WTC11 (cell line): ENCODE results near the gene KIF5C. TPM values are rescaled to one million over a fixed set of nuclear protein-coding genes. Genes with fewer than 3 reads are reported as not detected.

Source experiments
- ATAC-seq: fragments of 200-7000 bp; cut with Tn5 transposase; 2 replicates; pipeline ENCODE4 v1.10.0; 2021; ENCODE audit warnings: mild to moderate bottlenecking, moderate library complexity
- CTCF ChIA-PET: fragments of 300-600 bp; sonication (Branson Sonifier 250); formaldehyde crosslinking; loops from one replicate; lab custom pipeline; 2021; ENCODE audit warnings: antibody characterized with exemption; lab: Charles Lee
- POLR2A ChIA-PET: fragments of 350-600 bp; sonication (Branson Sonifier 250); formaldehyde crosslinking; loops from one replicate; lab custom pipeline; 2021; ENCODE audit warnings: antibody characterized with exemption; lab: Charles Lee
- DNase-seq: peaks from one replicate; pipeline ENCODE4 v3.0.0; 2021; ENCODE audit warnings: low spot score
- H3K27ac Mint-ChIP-seq: 2 replicates; pipeline ENCODE4 v1.8.0; 2021; ENCODE audit warnings: mixed read lengths
- H3K27me3 Mint-ChIP-seq: 2 replicates; pipeline ENCODE4 v1.8.0; 2021; ENCODE audit warnings: low read depth, mild to moderate bottlenecking, moderate library complexity, mixed read lengths
- H3K36me3 Mint-ChIP-seq: 2 replicates; pipeline ENCODE4 v1.8.0; 2021; ENCODE audit warnings: mixed read lengths
- H3K4me1 Mint-ChIP-seq: 2 replicates; pipeline ENCODE4 v1.8.0; 2022; ENCODE audit warnings: mixed read lengths
- H3K4me3 Mint-ChIP-seq: 2 replicates; pipeline ENCODE4 v1.8.0; 2021; ENCODE audit warnings: mild to moderate bottlenecking, moderate library complexity, mixed read lengths
- H3K9me3 Mint-ChIP-seq: 2 replicates; pipeline ENCODE4 v1.8.0; 2021; ENCODE audit warnings: mixed read lengths
- AR ChIP-seq: fragments of 250-450 bp; sonication (Bioruptor Pico); IDR thresholded peaks from 2 replicates; pipeline ENCODE4 v1.9.0; 2021; ENCODE audit warnings: mild to moderate bottlenecking
- ATF2 ChIP-seq: sonication (generic); formaldehyde crosslinking; IDR thresholded peaks from 2 replicates; pipeline ENCODE4 v1.8.1; 2022; ENCODE audit warnings: low read depth, missing genetic modification reagents, borderline replicate concordance
- E2F1 ChIP-seq: sonication (generic); formaldehyde crosslinking; IDR thresholded peaks from 2 replicates; pipeline ENCODE4 v1.8.0; 2022; ENCODE audit warnings: mild to moderate bottlenecking, missing genetic modification reagents
- E2F5 ChIP-seq: sonication (generic); formaldehyde crosslinking; IDR thresholded peaks from 2 replicates; pipeline ENCODE4 v1.8.1; 2022; ENCODE audit warnings: mild to moderate bottlenecking, moderate library complexity, missing genetic modification reagents
- ERG ChIP-seq: fragments of 250-450 bp; sonication (Bioruptor Pico); IDR thresholded peaks from 2 replicates; pipeline ENCODE4 v1.8.0; 2021; ENCODE audit warnings: mild to moderate bottlenecking
- HMGXB4 ChIP-seq: sonication (generic); formaldehyde crosslinking; IDR thresholded peaks from 2 replicates; pipeline ENCODE4 v1.8.1; 2023; ENCODE audit warnings: mild to moderate bottlenecking, moderate library complexity, missing genetic modification reagents
- IRF1 ChIP-seq: sonication (generic); formaldehyde crosslinking; IDR thresholded peaks from 2 replicates; pipeline ENCODE4 v1.8.0; 2023; ENCODE audit warnings: missing genetic modification reagents
- JUN ChIP-seq: sonication (generic); formaldehyde crosslinking; IDR thresholded peaks from 2 replicates; pipeline ENCODE4 v1.8.0; 2023; ENCODE audit warnings: mild to moderate bottlenecking, missing genetic modification reagents
- RELA ChIP-seq: sonication (generic); formaldehyde crosslinking; IDR thresholded peaks from 2 replicates; pipeline ENCODE4 v1.8.1; 2022; ENCODE audit warnings: missing genetic modification reagents, mild to moderate bottlenecking, borderline replicate concordance
- SMAD4 ChIP-seq: sonication (generic); formaldehyde crosslinking; IDR thresholded peaks from 2 replicates; pipeline ENCODE4 v1.8.0; 2022; ENCODE audit warnings: mild to moderate bottlenecking, missing genetic modification reagents
- SOX15 ChIP-seq: fragments of 250-450 bp; sonication (Bioruptor Pico); IDR thresholded peaks from 2 replicates; pipeline ENCODE4 v1.9.0; 2021; ENCODE audit warnings: mild to moderate bottlenecking
- SP1 ChIP-seq: sonication (generic); formaldehyde crosslinking; conservative IDR thresholded peaks from 2 replicates; pipeline ENCODE4 v1.8.1; 2022; ENCODE audit warnings: missing genetic modification reagents
- TCF7 ChIP-seq: sonication (generic); formaldehyde crosslinking; IDR thresholded peaks from 2 replicates; pipeline ENCODE4 v1.8.0; 2022; ENCODE audit warnings: mild to moderate bottlenecking, low read depth, missing genetic modification reagents, moderate library complexity
- TP53 ChIP-seq: sonication (generic); formaldehyde crosslinking; IDR thresholded peaks from 2 replicates; pipeline ENCODE4 v1.8.1; 2023; ENCODE audit warnings: mild to moderate bottlenecking, missing genetic modification reagents
- ZNF121 ChIP-seq: sonication (generic); formaldehyde crosslinking; IDR thresholded peaks from 2 replicates; pipeline ENCODE4 v1.8.0; 2023; ENCODE audit warnings: missing genetic modification reagents
- total RNA-seq: library from RNA; stranded (reverse); gene quantifications from 3 replicates; pipeline ENCODE4 v1.2.3, GENCODE V29; 2021

The KIF5C gene
- total RNA-seq, 1 experiment from 2014 or later, result 73.5 TPM

GRCh38 chr2:148998165-148998830 is 123.3 kb downstream of the KIF5C start:
- ChIA-PET CTCF (no interaction called here), POLR2A (no interaction called here)
- no peaks in the 10 kb centered on the region for H3K27me3 Mint-ChIP-seq
- H3K4me3 Mint-ChIP-seq, result peak overlapping the region; percentile 25; the same call in 1 of the 2 replicates
- H3K36me3 Mint-ChIP-seq, result peaks cover 61% of the 10 kb centered on the region
- DNase-seq (no peak), ATAC-seq (no peak)
- TF ChIP-seq ZNF121 (CRISPR knock-in tag) (0 out of 2 replicates have a peak, but pooled peaks have one; percentile 4), E2F1 (CRISPR knock-in tag) (no peak), SOX15 (no peak), HMGXB4 (CRISPR knock-in tag) (no peak), JUN (CRISPR knock-in tag) (no peak), AR (CRISPR knock-in tag) (no peak), ERG (no peak)
- H3K4me1 Mint-ChIP-seq, result peaks cover 47% of the 10 kb centered on the region
- peak overlapping the region; percentile 63; the same call in 1 of the 2 replicates for H3K27ac Mint-ChIP-seq
- H3K9me3 Mint-ChIP-seq, result peaks cover 18% of the 10 kb centered on the region

GRCh38 chr2:148998831-148999200 is 123.8 kb downstream of the KIF5C start:
- no peak for TF ChIP-seq HMGXB4 (CRISPR knock-in tag)
- no peak for TF ChIP-seq IRF1 (CRISPR knock-in tag)
- no peak for TF ChIP-seq E2F1 (CRISPR knock-in tag)
- TF ChIP-seq E2F5 (CRISPR knock-in tag), result no peak
- no peak for TF ChIP-seq TCF7 (CRISPR knock-in tag)
- no peak for TF ChIP-seq SP1 (CRISPR knock-in tag)
- no peak for TF ChIP-seq TP53
- TF ChIP-seq RELA (CRISPR knock-in tag), result no peak
- no peak for TF ChIP-seq ATF2
- no peak for TF ChIP-seq ERG
- no peak for TF ChIP-seq SMAD4 (CRISPR knock-in tag)
- no peak for TF ChIP-seq SOX15
- POLR2A ChIA-PET, result no interaction called here
- ATAC-seq, result peak; percentile 23
- CTCF ChIA-PET, result no interaction called here
- Mint-ChIP-seq H3K36me3 (peaks cover 61% of the 10 kb centered on the region), H3K27ac (peak overlapping the region; percentile 87), H3K4me1 (peaks cover 47% of the 10 kb centered on the region), H3K27me3 (no peaks in the 10 kb centered on the region), H3K4me3 (peak overlapping the region; percentile 25; the same call in 1 of the 2 replicates), H3K9me3 (peaks cover 23% of the 10 kb centered on the region)
- DNase-seq, result no peak
